RWPE1 (cell line): ENCODE data around the gene YPEL3.

Source experiments
- CTCF ChIA-PET: fragments of 350-600 bp; sonication (Branson Sonifier 250); formaldehyde crosslinking; extraction: SDS; loops from one replicate; lab custom pipeline; 2021; lab: Yijun Ruan, JAX
- POLR2A ChIA-PET: fragments of 400-600 bp; formaldehyde crosslinking; extraction: SDS; loops from one replicate; lab custom pipeline; 2020; ENCODE audit warnings: antibody characterized with exemption; ENCODE audit not compliant: low non-redundant PET; lab: Yijun Ruan, JAX
- DNase-seq: peaks from one replicate; pipeline ENCODE4 v3.0.0; 2012; ENCODE audit warnings: low spot score
- H3K27ac ChIP-seq: fragments of 450-650 bp; 2 replicates; pipeline ENCODE4 v1.5.1; 2017
- TF ChIP-seq, protein P1 (sequence below): fragments of 450-650 bp; conservative IDR thresholded peaks from 2 replicates; pipeline ENCODE4 v1.5.1; 2017; ENCODE audit warnings: low read depth, mild to moderate bottlenecking

The YPEL3 gene

DNA sequence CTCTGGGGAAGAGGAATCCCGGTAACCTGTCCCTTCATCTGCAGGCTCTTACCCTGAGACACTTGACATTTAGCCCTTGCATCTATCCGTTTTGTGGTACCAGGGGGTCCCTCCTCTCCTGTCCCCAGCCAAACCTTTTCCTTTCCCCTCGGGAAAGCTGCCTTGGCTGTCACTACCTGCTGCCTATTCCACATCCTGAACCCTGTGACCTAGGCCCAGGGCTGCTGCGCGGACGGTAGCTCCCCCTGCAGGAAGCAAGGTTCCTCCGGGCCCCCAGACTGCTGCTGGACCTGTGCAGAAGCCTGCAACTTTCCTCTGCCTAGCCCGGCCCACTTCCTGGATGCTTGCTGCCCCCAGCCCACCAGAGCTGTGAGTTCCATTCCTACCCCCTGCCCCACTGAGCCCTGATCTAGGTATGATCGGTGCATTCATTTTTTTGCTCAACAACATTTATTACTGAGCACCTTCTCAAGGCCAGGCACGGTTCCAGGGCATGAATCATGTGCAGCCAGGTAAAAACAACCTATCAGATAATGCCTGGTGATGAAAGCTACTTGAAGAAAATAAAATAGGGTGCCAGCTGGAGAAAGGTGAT, 41.0 kb downstream of the YPEL3 start:
- H3K27ac ChIP-seq, result peak overlapping the region; percentile 90
- CTCF ChIA-PET, result interaction anchor here (0.6 to 1.3 kb wide), 11 partner anchors 8 to 156 kb away, joined by 3 to 13 read pairs (median 3); partner anchors contain the start of genes ALDOA and TBX6
- TF ChIP-seq, protein P1, sequence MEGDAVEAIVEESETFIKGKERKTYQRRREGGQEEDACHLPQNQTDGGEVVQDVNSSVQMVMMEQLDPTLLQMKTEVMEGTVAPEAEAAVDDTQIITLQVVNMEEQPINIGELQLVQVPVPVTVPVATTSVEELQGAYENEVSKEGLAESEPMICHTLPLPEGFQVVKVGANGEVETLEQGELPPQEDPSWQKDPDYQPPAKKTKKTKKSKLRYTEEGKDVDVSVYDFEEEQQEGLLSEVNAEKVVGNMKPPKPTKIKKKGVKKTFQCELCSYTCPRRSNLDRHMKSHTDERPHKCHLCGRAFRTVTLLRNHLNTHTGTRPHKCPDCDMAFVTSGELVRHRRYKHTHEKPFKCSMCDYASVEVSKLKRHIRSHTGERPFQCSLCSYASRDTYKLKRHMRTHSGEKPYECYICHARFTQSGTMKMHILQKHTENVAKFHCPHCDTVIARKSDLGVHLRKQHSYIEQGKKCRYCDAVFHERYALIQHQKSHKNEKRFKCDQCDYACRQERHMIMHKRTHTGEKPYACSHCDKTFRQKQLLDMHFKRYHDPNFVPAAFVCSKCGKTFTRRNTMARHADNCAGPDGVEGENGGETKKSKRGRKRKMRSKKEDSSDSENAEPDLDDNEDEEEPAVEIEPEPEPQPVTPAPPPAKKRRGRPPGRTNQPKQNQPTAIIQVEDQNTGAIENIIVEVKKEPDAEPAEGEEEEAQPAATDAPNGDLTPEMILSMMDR, result peak; percentile 55
- DNase-seq, result peak; percentile 78
- POLR2A ChIA-PET, result interaction anchor here (0.5 to 0.7 kb wide), 3 partner anchors 10 to 531 kb away, joined by 4 to 5 read pairs (median 4); no protein-coding TSS in a partner anchor

GRCh38 chr16:30054451-30054850, 41.6 kb downstream of the YPEL3 start:
- CTCF ChIA-PET, result interaction anchor here (0.6 to 1.2 kb wide), 9 partner anchors 8 to 156 kb away, joined by 3 to 6 read pairs (median 3); partner anchors contain the start of gene ALDOA
- POLR2A ChIA-PET, result interaction anchor here (0.5 to 2.1 kb wide), 3 partner anchors 10 to 27 kb away, joined by 4 to 8 read pairs (median 5); no protein-coding TSS in a partner anchor
- TF ChIP-seq, protein P1, result no peak
- DNase-seq, result no peak
- peak overlapping the region; percentile 90 for H3K27ac ChIP-seq

DNA sequence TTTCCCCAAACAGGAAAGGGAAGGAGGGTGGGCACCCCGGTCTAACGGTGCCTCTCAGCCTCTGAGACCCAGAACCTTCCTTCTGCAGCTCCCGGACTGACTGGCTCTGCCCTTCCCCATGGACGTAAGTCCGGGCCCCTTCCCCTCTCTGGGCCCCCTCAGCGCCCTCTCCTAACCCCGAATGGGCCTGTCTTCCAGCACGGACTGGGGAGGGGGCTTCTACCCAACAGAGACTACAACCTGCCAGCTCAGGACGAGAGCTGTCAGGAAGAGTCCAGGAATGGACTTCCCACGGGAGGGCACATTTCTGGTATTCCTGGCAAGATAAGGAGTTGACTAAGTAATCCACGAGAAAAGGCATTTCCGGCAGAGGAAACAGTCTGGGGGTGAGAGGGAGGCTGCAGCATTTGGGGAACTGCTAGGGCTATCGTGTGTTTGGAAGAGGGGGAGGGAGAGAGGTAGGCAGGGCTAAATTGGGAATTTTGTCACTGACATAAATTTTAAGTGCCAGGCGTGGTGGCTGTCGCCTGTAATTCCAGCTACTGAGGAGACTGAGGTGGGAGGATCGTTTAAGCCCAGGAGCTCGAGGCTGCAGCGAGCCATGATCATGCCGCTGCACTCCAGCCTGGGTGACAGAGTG, 42.5 kb downstream of the YPEL3 start:
- DNase-seq, result peak; percentile 70
- CTCF ChIA-PET, result interaction anchor here (0.7 to 0.9 kb wide), 2 partner anchors 21 to 22 kb away, joined by 4 read pairs; partner anchors contain the start of gene TLCD3B
- POLR2A ChIA-PET, result interaction anchor here (0.5 to 2.1 kb wide), 2 partner anchors 14 to 21 kb away, joined by 8 read pairs; no protein-coding TSS in a partner anchor

DNA sequence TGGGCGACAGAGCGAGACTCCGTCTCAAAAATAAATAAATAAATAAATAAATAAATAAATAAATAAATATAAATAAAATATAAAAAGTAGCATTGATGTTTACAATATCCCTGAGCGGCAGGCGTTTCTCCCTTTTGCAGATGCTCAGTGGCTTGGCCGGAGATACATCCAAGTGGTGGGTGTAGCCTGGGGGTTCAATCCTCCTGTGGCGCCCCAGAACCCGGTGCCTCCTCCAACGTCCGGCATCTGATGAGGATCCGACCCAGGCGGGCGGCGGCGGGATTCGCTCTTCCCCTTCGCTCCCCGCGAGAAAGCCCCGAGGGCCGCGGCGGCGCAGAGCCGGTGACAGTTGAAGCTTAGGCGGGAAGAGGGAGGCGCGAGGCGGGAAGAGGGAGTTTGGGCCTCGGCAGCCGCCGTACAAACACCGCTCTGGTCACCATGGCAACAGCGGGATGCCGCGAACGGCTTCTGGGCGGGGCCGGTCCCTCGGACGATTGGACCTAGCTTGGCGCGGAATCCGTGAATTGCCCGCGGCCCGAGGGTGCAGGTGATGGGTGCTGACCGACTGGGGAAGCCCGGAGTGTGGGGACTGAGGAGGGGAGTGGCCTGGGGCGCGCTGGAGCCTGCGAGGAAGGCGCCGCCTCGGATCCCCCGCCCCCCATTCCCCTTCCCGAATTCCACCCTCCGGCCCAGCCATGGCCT, 43.2 kb downstream of the YPEL3 start:
- ChIA-PET CTCF (interaction anchor here (0.7 to 0.9 kb wide), 2 partner anchors 20 to 22 kb away, joined by 4 read pairs; partner anchors contain the start of gene TLCD3B), POLR2A (interaction anchor here (0.5 to 2.1 kb wide), 2 partner anchors 14 to 21 kb away, joined by 8 read pairs; no protein-coding TSS in a partner anchor)
- peak overlapping the region; percentile 90 for H3K27ac ChIP-seq

More for the DNA sequence above, 42.5 kb downstream of the YPEL3 start:
- peak overlapping the region; percentile 90 for H3K27ac ChIP-seq
- TF ChIP-seq, protein P1, result no peak

GRCh38 chr16:30051518-30051917, 44.5 kb downstream of the YPEL3 start:
- peak; percentile 52 for DNase-seq
- POLR2A ChIA-PET, result interaction anchor here (0.6 kb wide), 2 partner anchors 30 to 212 kb away, joined by 3 to 6 read pairs; no protein-coding TSS in a partner anchor
- peak overlapping the region; percentile 90 for H3K27ac ChIP-seq
- TF ChIP-seq, protein P1, result no peak
- CTCF ChIA-PET, result no interaction called here

More for the DNA sequence above, 43.2 kb downstream of the YPEL3 start:
- TF ChIP-seq, protein P1, result no peak
- DNase-seq, result peak; percentile 95

DNA sequence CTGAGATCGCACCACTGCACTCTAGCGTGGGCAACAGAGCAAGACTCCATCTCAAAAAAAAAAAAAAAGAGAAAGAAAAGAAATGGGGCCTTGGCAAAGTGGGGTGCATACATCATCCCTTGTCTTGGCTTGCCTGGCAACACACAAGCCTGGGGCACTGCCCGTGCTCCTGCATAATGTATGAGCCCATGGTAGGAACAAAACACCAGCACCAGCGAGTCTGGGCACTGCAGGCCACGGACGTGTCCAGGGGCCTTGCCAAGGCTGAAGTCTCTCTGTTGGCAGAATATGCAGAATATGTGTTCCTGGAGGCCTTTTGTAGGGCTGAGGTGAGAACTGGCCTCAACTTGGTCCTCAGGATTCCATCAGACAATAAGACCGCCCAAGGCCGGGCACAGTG, 46.1 kb downstream of the YPEL3 start:
- TF ChIP-seq, protein P1, result no peak
- CTCF ChIA-PET, result no interaction called here
- H3K27ac ChIP-seq, result peak overlapping the region; percentile 39
- POLR2A ChIA-PET, result no interaction called here
- DNase-seq, result no peak
